OCI-LY7 (cell line): ENCODE results near the gene AKR1B15. TPM values are rescaled to one million over a fixed set of nuclear protein-coding genes. Genes with fewer than 3 reads are reported as not detected.
"Not testable (repeated sequence)": the region's sequence is repeated elsewhere in the genome, so short reads cannot be mapped to it uniquely, and the experiment has no call there.

Experiments
- BruUV-seq: library from RNA; stranded (reverse); fragments of 400-500 nt; replicated peaks from 2 replicates; lab custom pipeline; 2021; lab: Mats Ljungman, UMichigan
- CTCF ChIA-PET: fragments of 300-600 bp; sonication (Branson Sonifier 250); formaldehyde crosslinking; loops from one replicate; lab custom pipeline; 2022; ENCODE audit warnings: antibody characterized with exemption; ENCODE audit not compliant: unreplicated experiment; lab: Charles Lee
- POLR2A ChIA-PET: fragments of 300-600 bp; sonication (Branson Sonifier 250); formaldehyde crosslinking; loops from one replicate; lab custom pipeline; 2022; ENCODE audit warnings: antibody characterized with exemption; lab: Charles Lee
- DNase-seq: peaks from one replicate; pipeline ENCODE4 v3.0.0-alpha.2; 2015; ENCODE audit warnings: low spot score
- H2AFZ ChIP-seq: fragments of 200-600 bp; sonication (generic), shearing (Covaris generic); 2 replicates; pipeline ENCODE4 v1.6.1; 2014; ENCODE audit warnings: mild to moderate bottlenecking, antibody characterized with exemption, low read length, moderate library complexity
- H3K27ac ChIP-seq: fragments of 200-600 bp; sonication (generic); 2 replicates; pipeline ENCODE4 v1.5.1; 2014; ENCODE audit warnings: mixed run types, low read depth, mild to moderate bottlenecking, moderate library complexity, low read length, inconsistent platforms; ENCODE audit not compliant: poor library complexity, severe bottlenecking
- H3K36me3 ChIP-seq: fragments of 200-600 bp; sonication (generic); 2 replicates; pipeline ENCODE4 v1.6.1; 2014; ENCODE audit warnings: mild to moderate bottlenecking, antibody characterized with exemption, low read length, moderate library complexity, mixed read lengths; ENCODE audit not compliant: insufficient read depth
- H3K4me1 ChIP-seq: fragments of 200-600 bp; sonication (generic); 2 replicates; pipeline ENCODE4 v1.5.1; 2014; ENCODE audit warnings: mild to moderate bottlenecking, low read length; ENCODE audit not compliant: insufficient read depth, poor library complexity, severe bottlenecking
- H3K4me2 ChIP-seq: fragments of 200-600 bp; sonication (generic); 2 replicates; pipeline ENCODE4 v1.6.1; 2014; ENCODE audit warnings: mild to moderate bottlenecking, low read length
- H3K4me3 ChIP-seq: fragments of 200-600 bp; sonication (generic); 2 replicates; pipeline ENCODE4 v1.5.1; 2014; ENCODE audit warnings: mild to moderate bottlenecking, low read depth, low read length; ENCODE audit not compliant: poor library complexity, severe bottlenecking
- H3K79me2 ChIP-seq: fragments of 200-600 bp; sonication (generic); 2 replicates; pipeline ENCODE4 v1.6.1; 2016; ENCODE audit warnings: low read depth, mild to moderate bottlenecking, low read length, moderate library complexity, mixed read lengths; ENCODE audit not compliant: insufficient read depth
- H3K9me2 ChIP-seq: fragments of 200-600 bp; sonication (generic); 2 replicates; pipeline ENCODE4 v1.6.1; 2016; ENCODE audit warnings: mild to moderate bottlenecking, low read length, mixed read lengths; ENCODE audit not compliant: insufficient read depth
- H3K9me3 ChIP-seq: fragments of 200-600 bp; sonication (generic); 2 replicates; pipeline ENCODE4 v1.6.1; 2014; ENCODE audit warnings: mild to moderate bottlenecking, mixed run types, low read length, mixed read lengths
- H4K20me1 ChIP-seq: fragments of 200-600 bp; sonication (generic); 2 replicates; pipeline ENCODE4 v1.6.1; 2014; ENCODE audit warnings: mild to moderate bottlenecking, antibody characterized with exemption, low read length, moderate library complexity, mixed read lengths; ENCODE audit not compliant: insufficient read depth
- EZH2phosphoT487 ChIP-seq: fragments of 200-600 bp; sonication (generic); IDR thresholded peaks from 2 replicates; pipeline ENCODE4 v1.6.1; 2018; ENCODE audit warnings: low read depth, borderline replicate concordance, mild to moderate bottlenecking, mixed run types, antibody characterized with exemption, low read length, moderate library complexity, mixed read lengths
- intact Hi-C: fragments of 100-400 bp; cut with micrococcal nuclease; formaldehyde crosslinking; loops from one replicate; pipeline ENCODE4 v1.10.0; 2022; ENCODE audit not compliant: unreplicated experiment
- total RNA-seq, 2 experiments: library from RNA; depleted of rRNA in 1 of 2; stranded (reverse); fragments of >200 nt in 1 of 2; shearing (Covaris generic) in 1 of 2; gene quantifications; 2 replicates each; pipeline ENCODE4 v1.2.3, GENCODE V29; 2014 to 2022
- TF ChIP-seq, protein P1 (sequence below): fragments of 200-600 bp; sonication (generic); conservative IDR thresholded peaks from 2 replicates; pipeline ENCODE4 v1.5.1; 2014; ENCODE audit warnings: mild to moderate bottlenecking, antibody characterized with exemption, low read length, moderate library complexity, mixed read lengths

The AKR1B15 gene
- total RNA-seq, 2 experiments from 2014 or later: not detected

- Histone ChIP-seq H3K27ac (no peak overlapping the region), H3K79me2 (no peaks in the 10 kb centered on the region), H3K9me3 (no peaks in the 10 kb centered on the region), H3K9me2 (no peaks in the 10 kb centered on the region), H2AFZ (no peak overlapping the region), H3K36me3 (no peaks in the 10 kb centered on the region), H4K20me1 (no peaks in the 10 kb centered on the region), H3K4me2 (no peak overlapping the region), H3K4me1 (no peaks in the 10 kb centered on the region), H3K4me3 (no peak overlapping the region)
- DNase-seq: no peak
- no peak for TF ChIP-seq EZH2phosphoT487
- TF ChIP-seq, protein P1, sequence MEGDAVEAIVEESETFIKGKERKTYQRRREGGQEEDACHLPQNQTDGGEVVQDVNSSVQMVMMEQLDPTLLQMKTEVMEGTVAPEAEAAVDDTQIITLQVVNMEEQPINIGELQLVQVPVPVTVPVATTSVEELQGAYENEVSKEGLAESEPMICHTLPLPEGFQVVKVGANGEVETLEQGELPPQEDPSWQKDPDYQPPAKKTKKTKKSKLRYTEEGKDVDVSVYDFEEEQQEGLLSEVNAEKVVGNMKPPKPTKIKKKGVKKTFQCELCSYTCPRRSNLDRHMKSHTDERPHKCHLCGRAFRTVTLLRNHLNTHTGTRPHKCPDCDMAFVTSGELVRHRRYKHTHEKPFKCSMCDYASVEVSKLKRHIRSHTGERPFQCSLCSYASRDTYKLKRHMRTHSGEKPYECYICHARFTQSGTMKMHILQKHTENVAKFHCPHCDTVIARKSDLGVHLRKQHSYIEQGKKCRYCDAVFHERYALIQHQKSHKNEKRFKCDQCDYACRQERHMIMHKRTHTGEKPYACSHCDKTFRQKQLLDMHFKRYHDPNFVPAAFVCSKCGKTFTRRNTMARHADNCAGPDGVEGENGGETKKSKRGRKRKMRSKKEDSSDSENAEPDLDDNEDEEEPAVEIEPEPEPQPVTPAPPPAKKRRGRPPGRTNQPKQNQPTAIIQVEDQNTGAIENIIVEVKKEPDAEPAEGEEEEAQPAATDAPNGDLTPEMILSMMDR: no peak
- CTCF ChIA-PET: no interaction called here
- POLR2A ChIA-PET: interaction anchor here (0.9 to 1.5 kb wide), 2 partner anchors 11 to 22 kb away, joined by 3 read pairs; no protein-coding TSS in a partner anchor
- intact Hi-C loops: no loop called here
- no TSS peak for BruUV-seq
These were observed 13.5 kb upstream of the AKR1B15 start for GRCh38 chr7:134535272-134535918.

DNA sequence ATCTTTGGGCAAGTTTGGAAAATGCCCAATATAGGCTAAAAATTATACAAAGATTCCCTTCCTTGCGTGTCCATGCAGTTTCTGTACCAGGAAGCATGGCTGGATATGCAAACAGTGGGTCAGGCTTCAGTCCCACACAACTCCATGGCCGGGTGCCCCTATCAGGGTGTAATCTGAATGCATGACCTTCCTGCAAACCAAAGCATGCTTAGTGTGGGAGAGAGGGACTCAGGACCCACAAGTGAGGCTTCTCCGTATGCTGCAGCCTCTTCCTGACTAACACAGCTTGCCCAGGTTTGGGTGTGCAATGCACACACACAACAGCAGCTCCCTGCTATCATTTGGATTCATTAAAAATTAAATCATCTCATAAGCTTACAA, 13.0 kb upstream of the AKR1B15 start:
- BruUV-seq: no TSS peak
- CTCF ChIA-PET: no interaction called here

GRCh38 chr7:134536558-134536957, 12.4 kb upstream of the AKR1B15 start:
- H3K4me2 ChIP-seq, DNase-seq, H3K27ac ChIP-seq, BruUV-seq, H3K79me2 ChIP-seq, CTCF ChIA-PET, H3K4me3 ChIP-seq, intact Hi-C loops, H3K4me1 ChIP-seq, H3K9me2 ChIP-seq, H4K20me1 ChIP-seq, H2AFZ ChIP-seq, H3K36me3 ChIP-seq, H3K9me3 ChIP-seq: not testable (repeated sequence)
- POLR2A ChIA-PET: interaction anchor here (1.5 kb wide), 1 partner anchor 12 kb away, joined by 3 read pairs; no protein-coding TSS in a partner anchor

More for the DNA sequence above, 13.0 kb upstream of the AKR1B15 start:
- Histone ChIP-seq H4K20me1 (no peaks in the 10 kb centered on the region), H3K4me2 (no peak overlapping the region), H3K9me3 (no peaks in the 10 kb centered on the region), H3K4me1 (no peaks in the 10 kb centered on the region), H3K79me2 (no peaks in the 10 kb centered on the region), H3K4me3 (no peak overlapping the region), H3K36me3 (no peaks in the 10 kb centered on the region), H2AFZ (no peak overlapping the region), H3K9me2 (no peaks in the 10 kb centered on the region), H3K27ac (no peak overlapping the region)
- POLR2A ChIA-PET: interaction anchor here (1.5 kb wide), 1 partner anchor 11 kb away, joined by 3 read pairs; no protein-coding TSS in a partner anchor
- TF ChIP-seq EZH2phosphoT487: no peak
- TF ChIP-seq, protein P1: no peak
- intact Hi-C loops: no loop called here
- DNase-seq: no peak

DNA sequence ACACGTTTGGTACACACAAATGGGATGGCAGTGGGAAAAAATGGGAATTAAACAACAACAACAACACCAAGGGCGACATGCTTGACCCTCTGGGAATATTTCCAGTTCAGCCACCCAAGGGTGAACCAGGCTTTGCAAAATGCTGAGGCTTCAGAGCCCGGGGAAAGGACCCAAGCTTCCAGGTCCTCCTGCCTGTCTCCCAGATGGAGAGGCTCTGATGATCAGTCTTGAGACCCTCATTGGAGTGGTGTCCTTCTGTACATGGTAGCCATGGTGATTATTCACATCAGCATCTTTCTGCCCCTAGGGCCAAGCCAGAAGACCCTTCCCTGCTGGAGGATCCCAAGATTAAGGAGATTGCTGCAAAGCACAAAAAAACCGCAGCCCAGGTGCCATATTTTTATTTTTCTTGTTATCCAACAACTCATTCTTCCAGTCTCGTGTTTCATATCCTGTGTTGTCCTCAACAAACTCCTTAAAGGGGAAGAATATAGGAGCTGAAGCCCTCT, 11.6 kb upstream of the AKR1B15 start:
- H3K9me2 ChIP-seq, DNase-seq, CTCF ChIA-PET, H3K79me2 ChIP-seq, H3K4me3 ChIP-seq, H3K27ac ChIP-seq, H2AFZ ChIP-seq, intact Hi-C loops, BruUV-seq, H3K36me3 ChIP-seq, H3K4me1 ChIP-seq, H3K4me2 ChIP-seq, H4K20me1 ChIP-seq, POLR2A ChIA-PET, H3K9me3 ChIP-seq: not testable (repeated sequence)
